ENCODE results near the gene MINDY4.

Gene MINDY4

GRCh38 chr7:30776971-30777370 is 5.8 kb downstream of the MINDY4 start:
- DNase-seq: no peak

GRCh38 chr7:30778255-30779025 is 7.2 kb downstream of the MINDY4 start:
- DNase-seq: no peak

GRCh38 chr7:30779574-30779973 is 8.4 kb downstream of the MINDY4 start:
- no peak for DNase-seq

GRCh38 chr7:30780941-30781340 is 9.7 kb downstream of the MINDY4 start:
- no peak for DNase-seq

- DNase-seq: no peak
Observed at GRCh38 chr7:30782690-30783089, 11.5 kb downstream of the MINDY4 start.

- no peak for DNase-seq
Observed at GRCh38 chr7:30785786-30786185, 14.6 kb downstream of the MINDY4 start.

GRCh38 chr7:30787486-30787885 is 16.3 kb downstream of the MINDY4 start:
- no peak for DNase-seq

- DNase-seq: no peak
Observed at GRCh38 chr7:30788640-30789333, 17.6 kb downstream of the MINDY4 start.

GRCh38 chr7:30789334-30789711 is 18.1 kb downstream of the MINDY4 start:
- DNase-seq: no peak

GRCh38 chr7:30790356-30790755 is 19.1 kb downstream of the MINDY4 start:
- DNase-seq: no peak

- no peak for DNase-seq
Observed at GRCh38 chr7:30791114-30791513, 19.9 kb downstream of the MINDY4 start.

- DNase-seq: no peak
Observed at GRCh38 chr7:30795161-30795948, 24.1 kb downstream of the MINDY4 start.

- no peak for DNase-seq
Observed at GRCh38 chr7:30796105-30796869, 25.1 kb downstream of the MINDY4 start.

GRCh38 chr7:30797176-30798040 is 26.2 kb downstream of the MINDY4 start:
- DNase-seq: no peak

GRCh38 chr7:30799206-30799975 is 28.2 kb downstream of the MINDY4 start:
- no peak for DNase-seq

GRCh38 chr7:30799976-30800661 is 28.9 kb downstream of the MINDY4 start:
- no peak for DNase-seq

GRCh38 chr7:30800785-30801252 is 29.6 kb downstream of the MINDY4 start:
- peak; percentile 1 for DNase-seq

- DNase-seq: no peak
Observed at GRCh38 chr7:30802812-30803211, 31.6 kb downstream of the MINDY4 start.

- no peak for DNase-seq
Observed at GRCh38 chr7:30804078-30804661, 33.0 kb downstream of the MINDY4 start.
